KOPT-K1 (cell line): ENCODE data around the gene SEMA5B.
A peak's percentile ranks its signal among the peaks of the same experiment; 100 is the strongest.

Source experiments
- H3K27ac ChIP-seq: fragments of 200-600 bp; sonication (generic); 2 replicates; pipeline ENCODE4 v1.5.1; 2016; ENCODE audit warnings: antibody characterized with exemption, mild to moderate bottlenecking, low read depth, low read length; ENCODE audit not compliant: poor library complexity, severe bottlenecking
- H3K36me3 ChIP-seq: fragments of 200-600 bp; sonication (generic); 2 replicates; pipeline ENCODE4 v1.5.1; 2017; ENCODE audit warnings: antibody characterized with exemption, mild to moderate bottlenecking, low read length, moderate library complexity; ENCODE audit not compliant: insufficient read depth
- H3K9me3 ChIP-seq: fragments of 200-600 bp; sonication (generic); 2 replicates; pipeline ENCODE4 v1.5.1; 2017; ENCODE audit warnings: antibody characterized with exemption, low read length, mild to moderate bottlenecking; ENCODE audit not compliant: insufficient read depth, poor library complexity, severe bottlenecking

Gene SEMA5B

DNA sequence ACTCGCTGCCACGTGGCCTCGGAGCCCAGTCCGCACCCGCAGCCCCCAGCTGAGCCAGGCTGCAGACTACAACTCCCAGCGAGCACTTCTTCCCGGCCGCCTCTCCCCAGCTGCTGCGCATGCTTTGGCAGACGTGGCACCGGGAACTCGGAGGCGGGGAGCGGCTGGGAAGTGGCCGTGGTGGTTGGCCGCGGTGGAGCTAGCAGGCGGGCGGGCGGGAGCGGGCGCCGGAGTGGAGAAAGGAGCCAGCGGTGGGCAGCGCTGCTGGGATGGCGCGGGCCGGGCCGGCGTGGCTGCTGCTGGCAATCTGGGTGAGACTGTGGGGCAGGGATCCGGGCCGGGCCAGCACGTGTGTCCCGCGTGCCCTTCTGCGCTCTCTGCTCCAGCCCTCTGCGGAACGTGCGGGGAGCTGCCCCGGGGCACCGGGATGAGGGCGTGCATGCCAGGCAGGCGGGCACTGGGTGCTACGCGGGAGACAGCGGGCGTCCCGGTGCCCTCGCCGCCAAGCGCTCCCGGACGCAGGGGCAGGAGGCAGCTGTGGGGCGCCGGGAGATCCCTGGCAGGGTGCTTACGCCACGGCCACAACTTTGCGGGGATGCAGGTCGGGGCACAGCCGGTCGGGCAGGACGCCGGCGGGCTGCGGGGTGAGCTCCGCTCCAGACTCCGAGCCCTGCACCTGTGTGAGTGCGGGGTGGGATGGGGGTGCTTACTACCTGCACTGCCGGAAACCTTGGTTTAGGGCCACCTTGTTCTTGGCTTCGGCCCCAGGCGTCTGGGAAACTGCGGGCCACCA, 39.5 kb upstream of the SEMA5B start, which contains the start of gene PDIA5:
TSS of gene PDIA5 (plus strand) at position 130 of the 793 bp plus-strand sequence. CDS start at position 270, 140 bp downstream.
- Histone ChIP-seq H3K36me3 (no peaks in the 10 kb centered on the region), H3K9me3 (no peaks in the 10 kb centered on the region), H3K27ac (peak within 1 kb of the TSS; percentile 53)

GRCh38 chr3:123066599-123066895, 39.0 kb upstream of the SEMA5B start:
- Histone ChIP-seq H3K27ac (no peak overlapping the region), H3K9me3 (no peaks in the 10 kb centered on the region), H3K36me3 (no peaks in the 10 kb centered on the region)

DNA sequence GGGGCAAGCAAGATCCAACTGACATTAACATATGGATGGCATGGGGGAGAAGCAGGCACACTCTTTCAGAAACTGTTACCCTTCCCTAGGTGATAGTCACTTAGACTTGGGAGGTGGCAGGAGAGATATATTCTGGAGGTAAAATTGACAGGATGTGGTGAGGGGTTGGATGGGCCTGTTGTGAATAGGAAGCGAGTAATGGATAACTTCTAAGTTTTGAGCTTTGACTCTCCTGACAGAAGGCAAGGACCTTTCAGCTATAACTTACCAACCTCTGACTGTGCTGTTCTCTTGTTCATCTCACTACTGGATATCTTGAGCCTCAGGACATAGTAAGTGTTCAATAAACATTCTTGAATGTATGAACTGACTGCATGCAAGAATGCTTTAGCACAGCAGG, 37.4 kb upstream of the SEMA5B start:
- no peaks in the 10 kb centered on the region for H3K9me3 ChIP-seq
- H3K27ac ChIP-seq = no peak overlapping the region
- H3K36me3 ChIP-seq = no peaks in the 10 kb centered on the region

DNA sequence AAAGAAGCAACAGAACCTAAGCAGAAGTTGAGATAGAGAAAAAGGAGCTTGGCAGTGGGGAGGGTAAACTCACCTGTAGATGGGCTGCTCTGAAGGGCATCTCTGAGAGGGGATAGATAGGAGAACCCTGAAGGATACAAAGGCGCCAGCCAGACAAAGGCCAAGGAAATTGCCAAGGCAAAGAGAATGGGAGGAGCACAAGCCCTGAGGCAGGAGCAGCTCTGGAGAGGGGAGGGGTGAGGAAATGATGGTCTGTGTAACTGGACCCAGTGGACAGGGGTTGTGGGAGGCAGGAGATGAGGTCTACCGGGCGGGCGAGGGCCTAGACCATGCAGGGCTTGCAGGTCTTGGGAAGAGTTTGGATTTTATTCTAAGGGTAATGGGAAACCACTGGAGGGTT, 36.9 kb upstream of the SEMA5B start:
- Histone ChIP-seq H3K27ac (no peak overlapping the region), H3K36me3 (no peaks in the 10 kb centered on the region), H3K9me3 (no peaks in the 10 kb centered on the region)

DNA sequence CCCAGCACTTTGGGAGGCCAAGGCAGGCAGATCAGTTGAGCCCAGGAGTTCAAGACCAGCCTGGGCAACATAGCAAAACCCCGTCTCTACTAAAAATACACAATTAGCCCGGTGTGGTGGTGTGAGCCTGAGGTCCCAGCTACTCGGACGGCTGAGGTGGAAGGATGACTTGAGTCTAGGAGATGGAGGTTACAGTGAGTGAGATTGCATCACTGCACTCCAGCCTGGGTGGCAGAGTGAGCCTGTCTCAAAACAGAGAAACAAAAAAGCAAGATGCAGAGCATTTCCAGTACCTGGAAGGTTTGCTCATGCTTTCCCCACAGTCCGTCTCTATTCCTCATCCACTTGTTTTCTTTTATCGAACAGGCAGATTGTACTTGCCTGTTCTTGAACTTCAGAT, 35.5 kb upstream of the SEMA5B start:
- H3K36me3 ChIP-seq = no peaks in the 10 kb centered on the region
- no peaks in the 10 kb centered on the region for H3K9me3 ChIP-seq
- H3K27ac ChIP-seq = no peak overlapping the region

DNA sequence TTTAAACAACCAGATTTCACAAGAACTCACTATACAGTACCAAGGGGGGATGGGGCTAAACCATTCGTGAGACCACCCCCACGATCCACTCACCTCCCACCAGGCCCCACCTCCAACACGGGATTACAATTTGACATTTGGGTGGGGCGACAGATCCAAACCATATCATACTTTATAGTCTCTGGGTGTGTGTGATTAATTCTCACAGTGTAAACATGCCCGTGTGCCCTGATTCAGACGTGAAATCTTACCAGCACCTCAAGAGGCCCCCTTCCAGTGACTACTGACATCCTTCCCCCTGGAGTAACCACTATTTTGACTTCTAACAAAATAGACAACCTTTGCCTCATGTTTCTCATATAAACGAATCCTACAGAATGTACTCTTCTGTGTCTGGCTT, 34.3 kb upstream of the SEMA5B start:
- no peaks in the 10 kb centered on the region for H3K36me3 ChIP-seq

GRCh38 chr3:123060054-123060453, 32.5 kb upstream of the SEMA5B start:
- no peak overlapping the region for H3K27ac ChIP-seq
- no peaks in the 10 kb centered on the region for H3K9me3 ChIP-seq
- H3K36me3 ChIP-seq = no peaks in the 10 kb centered on the region

More for the DNA sequence above, 34.3 kb upstream of the SEMA5B start:
- Histone ChIP-seq H3K9me3 (no peaks in the 10 kb centered on the region), H3K27ac (no peak overlapping the region)

DNA sequence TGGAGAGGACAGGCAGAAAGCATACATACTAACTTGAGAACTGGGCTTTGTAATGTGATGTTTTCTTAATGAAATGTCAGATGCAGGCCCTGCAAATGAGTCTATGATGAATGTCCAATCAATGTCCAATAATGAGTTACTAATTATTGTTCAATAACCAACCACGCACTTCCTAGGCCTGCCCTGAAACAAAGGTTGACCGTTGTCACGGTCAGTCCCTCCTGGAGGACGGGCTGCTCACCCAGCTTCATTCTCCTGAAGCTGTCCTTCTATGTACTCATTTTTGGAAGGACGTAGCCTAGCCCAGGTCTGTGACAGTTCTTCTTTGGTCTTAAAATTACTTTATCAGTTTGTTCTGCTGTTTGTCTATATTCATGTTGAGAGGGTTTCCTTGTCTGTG, 30.9 kb upstream of the SEMA5B start:
- H3K27ac ChIP-seq = no peak overlapping the region
- H3K36me3 ChIP-seq = no peaks in the 10 kb centered on the region
- H3K9me3 ChIP-seq = no peaks in the 10 kb centered on the region

GRCh38 chr3:123055352-123055751, 27.8 kb upstream of the SEMA5B start:
- H3K9me3 ChIP-seq = no peaks in the 10 kb centered on the region
- H3K36me3 ChIP-seq = no peaks in the 10 kb centered on the region
- no peak overlapping the region for H3K27ac ChIP-seq

DNA sequence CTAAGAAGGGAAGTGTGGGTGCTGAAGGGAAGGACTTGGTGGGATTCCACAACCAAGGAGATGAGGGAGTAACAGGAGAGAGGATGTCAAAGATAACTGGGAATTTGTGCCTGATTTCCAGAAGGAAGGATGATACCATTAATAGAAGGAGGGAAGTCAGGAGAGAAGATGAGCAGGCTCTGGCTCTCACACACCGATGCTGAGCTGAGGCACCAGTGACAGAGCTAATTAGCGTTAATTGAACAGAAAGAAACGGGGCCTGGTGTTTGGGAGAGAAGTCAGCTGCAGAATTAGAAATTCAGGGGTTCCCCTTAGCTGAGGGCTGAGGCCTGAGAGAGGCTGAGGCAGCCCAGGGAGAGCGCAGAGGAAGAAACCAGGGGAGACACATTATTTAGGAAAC, 27.4 kb upstream of the SEMA5B start:
- Histone ChIP-seq H3K36me3 (no peaks in the 10 kb centered on the region), H3K9me3 (no peaks in the 10 kb centered on the region), H3K27ac (no peak overlapping the region)

GRCh38 chr3:123054109-123054778, 26.7 kb upstream of the SEMA5B start:
- no peaks in the 10 kb centered on the region for H3K9me3 ChIP-seq
- H3K36me3 ChIP-seq = no peaks in the 10 kb centered on the region
- no peak overlapping the region for H3K27ac ChIP-seq

DNA sequence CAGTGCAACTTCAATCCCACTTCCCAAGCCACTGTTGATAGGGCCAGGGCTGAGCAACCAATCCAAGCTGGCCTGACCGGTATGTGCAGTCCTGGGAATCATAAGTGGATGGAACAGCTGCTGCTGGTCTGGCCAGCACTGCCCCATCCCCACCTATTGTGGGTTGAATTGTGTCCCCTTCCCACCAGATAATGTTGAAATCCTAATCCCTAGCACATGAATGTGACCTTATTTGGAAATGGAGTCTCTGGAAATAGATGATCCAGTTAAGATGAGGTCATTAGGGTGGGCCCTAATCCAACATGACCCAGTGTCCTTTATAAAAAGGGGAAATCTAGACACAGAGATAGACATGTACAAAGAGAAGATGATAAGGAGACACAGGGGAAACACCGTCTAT, 25.5 kb upstream of the SEMA5B start:
- Histone ChIP-seq H3K9me3 (no peaks in the 10 kb centered on the region), H3K27ac (no peak overlapping the region), H3K36me3 (no peaks in the 10 kb centered on the region)

DNA sequence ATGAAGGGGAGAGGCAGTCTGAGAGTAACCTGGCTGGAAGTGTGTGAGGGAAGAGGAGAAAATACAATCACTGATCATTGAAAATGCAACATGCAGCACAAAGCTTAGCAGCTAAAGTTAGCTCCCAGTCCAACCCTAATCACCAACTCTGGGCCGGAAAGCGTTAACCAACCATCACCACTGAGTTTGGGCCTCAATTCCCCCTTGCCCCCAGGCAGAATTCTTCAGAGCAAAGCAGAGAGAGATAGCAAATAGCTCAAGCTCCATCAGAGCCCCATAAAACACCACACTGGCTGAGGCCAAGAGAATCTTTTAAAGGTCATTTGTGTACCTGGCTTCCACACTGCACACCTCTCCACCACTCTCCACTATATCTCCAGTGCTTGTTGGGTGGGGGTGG, 23.1 kb upstream of the SEMA5B start:
- H3K36me3 ChIP-seq = no peaks in the 10 kb centered on the region
- H3K9me3 ChIP-seq = no peaks in the 10 kb centered on the region
- no peak overlapping the region for H3K27ac ChIP-seq

DNA sequence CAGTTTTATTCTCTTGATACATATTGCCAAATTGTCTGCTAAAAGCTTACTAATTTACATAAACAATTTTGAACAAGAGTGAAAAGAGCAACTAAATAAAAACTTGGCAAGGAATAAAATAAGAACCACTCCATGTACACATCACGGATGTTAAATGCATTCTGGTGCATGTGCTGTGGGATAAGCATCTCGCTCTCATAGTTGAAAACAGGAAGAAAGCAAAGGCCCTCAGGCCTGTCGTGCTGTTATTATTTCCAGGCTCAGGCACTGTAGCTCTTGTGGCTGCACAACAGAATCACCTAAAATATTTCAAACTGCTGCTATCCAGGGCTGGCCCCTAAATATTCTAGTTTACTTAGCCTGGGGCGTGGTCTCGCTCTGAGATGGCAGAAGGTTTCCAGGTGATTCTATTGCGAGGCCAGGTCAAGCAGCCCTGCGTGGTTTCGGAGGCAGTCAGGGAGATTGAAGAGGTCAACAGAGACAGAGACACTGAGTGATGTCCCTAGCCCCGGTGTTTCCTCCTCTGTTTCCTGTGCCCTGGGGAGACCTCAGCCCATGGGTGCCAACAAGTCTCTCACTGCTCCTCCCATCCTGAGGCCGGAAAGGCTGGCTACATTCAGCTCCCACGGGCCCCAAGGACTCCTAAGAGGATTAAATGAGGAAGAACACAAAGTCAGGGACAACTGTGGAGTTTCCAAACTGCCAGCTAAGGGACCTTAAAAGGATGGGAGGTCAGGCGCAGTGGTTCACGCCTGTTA, 21.1 kb upstream of the SEMA5B start:
- Histone ChIP-seq H3K9me3 (no peaks in the 10 kb centered on the region), H3K36me3 (no peaks in the 10 kb centered on the region), H3K27ac (no peak overlapping the region)

DNA sequence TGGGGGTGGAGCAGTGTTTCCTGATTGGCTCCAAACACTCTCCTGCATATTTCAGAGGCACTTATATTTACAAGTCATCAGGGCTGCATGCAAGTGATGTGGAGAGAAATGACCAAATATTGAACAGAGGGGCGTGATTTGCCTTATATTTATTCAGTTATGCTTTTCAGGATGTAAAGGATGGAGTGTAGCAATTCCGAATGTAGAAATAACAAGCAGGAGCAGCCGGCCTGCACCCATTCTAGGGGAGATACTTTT, 19.4 kb upstream of the SEMA5B start:
- H3K9me3 ChIP-seq = no peaks in the 10 kb centered on the region
- H3K36me3 ChIP-seq = no peaks in the 10 kb centered on the region
- no peak overlapping the region for H3K27ac ChIP-seq
